Activated effector memory CD4-positive, alpha-beta T cell treated with Interleukin-2 at 50 U/mL for 16 hours (primary cell): Measurements from ENCODE around the gene ZNF668.

ENCODE experiments used
- DNase-seq: peaks from one replicate; pipeline ENCODE4 v3.0.0-alpha.2; 2020

Gene ZNF668

GRCh38 chr16:31073970-31074813, at the start of gene ZNF668, which contains the start of gene ZNF646:
Gene ZNF668, minus strand, starts transcription at chr16:31074240. Its CDS starts 9,781 bp downstream, at chr16:31064459.
Gene ZNF646, plus strand, starts transcription at chr16:31074422. Its CDS starts 1,903 bp downstream, at chr16:31076325.
- DNase-seq = peak; percentile 96

- DNase-seq = no peak
Observed at GRCh38 chr16:31120129-31120528, 46.1 kb upstream of the ZNF668 start.

- no peak for DNase-seq
Observed at GRCh38 chr16:31118223-31119155, 44.4 kb upstream of the ZNF668 start.

- peak; percentile 95 for DNase-seq
Observed at GRCh38 chr16:31117384-31118222, 43.6 kb upstream of the ZNF668 start, which contains the start of gene KAT8. Gene KAT8, plus strand, starts transcription at chr16:31117664. Its CDS starts 18 bp downstream, at chr16:31117682.

- DNase-seq = no peak
Observed at GRCh38 chr16:31114468-31114867, 40.4 kb upstream of the ZNF668 start.

- no peak for DNase-seq
Observed at GRCh38 chr16:31113121-31114120, 39.4 kb upstream of the ZNF668 start.

GRCh38 chr16:31112711-31113110, 38.7 kb upstream of the ZNF668 start:
- DNase-seq = no peak

- no peak for DNase-seq
Observed at GRCh38 chr16:31111881-31112466, 37.9 kb upstream of the ZNF668 start.

- no peak for DNase-seq
Observed at GRCh38 chr16:31110106-31111034, 36.3 kb upstream of the ZNF668 start.

GRCh38 chr16:31109622-31110021, 35.6 kb upstream of the ZNF668 start:
- no peak for DNase-seq

- no peak for DNase-seq
Observed at GRCh38 chr16:31108794-31109558, 34.9 kb upstream of the ZNF668 start.

- DNase-seq = peak; percentile 51
Observed at GRCh38 chr16:31108035-31108793, 34.2 kb upstream of the ZNF668 start, which contains the start of gene BCKDK. Gene BCKDK, plus strand, starts transcription at chr16:31108386. Its CDS starts 838 bp downstream, at chr16:31109224.

- no peak for DNase-seq
Observed at GRCh38 chr16:31107465-31107867, 33.4 kb upstream of the ZNF668 start.

- DNase-seq = no peak
Observed at GRCh38 chr16:31106509-31107464, 32.7 kb upstream of the ZNF668 start.

- DNase-seq = peak; percentile 60
Observed at GRCh38 chr16:31105677-31106213, 31.7 kb upstream of the ZNF668 start.
